GM23248 (cell line): ENCODE data around the gene CNST. TPM values are rescaled to one million over a fixed set of nuclear protein-coding genes. Genes with fewer than 3 reads are reported as not detected.

Source experiments
- DNase-seq: peaks from one replicate; pipeline ENCODE4 v3.0.0-alpha.2; 2015
- H2AFZ ChIP-seq: fragments of 200-600 bp; sonication (generic); 2 replicates; pipeline ENCODE4 v1.6.1; 2016; ENCODE audit warnings: antibody characterized with exemption
- H3F3A ChIP-seq: fragments of 200-600 bp; sonication (generic); 2 replicates; pipeline ENCODE4 v1.6.1; 2016; ENCODE audit warnings: mild to moderate bottlenecking, antibody characterized with exemption, mixed run types; ENCODE audit not compliant: insufficient read depth
- H3K27ac ChIP-seq: fragments of 200-600 bp; sonication (generic); 2 replicates; pipeline ENCODE4 v1.5.1; 2016; ENCODE audit warnings: mild to moderate bottlenecking
- H3K27me3 ChIP-seq: fragments of 200-600 bp; sonication (generic); replicated peaks from 2 replicates; pipeline ENCODE4 v1.6.1; 2016; ENCODE audit warnings: mild to moderate bottlenecking; ENCODE audit not compliant: insufficient read depth
- H3K36me3 ChIP-seq: fragments of 200-600 bp; sonication (generic); 2 replicates; pipeline ENCODE4 v1.6.1; 2016; ENCODE audit warnings: low read depth, mild to moderate bottlenecking
- H3K4me1 ChIP-seq: fragments of 200-600 bp; sonication (generic); 2 replicates; pipeline ENCODE4 v1.6.1; 2016; ENCODE audit warnings: mild to moderate bottlenecking; ENCODE audit not compliant: insufficient read depth
- H3K4me2 ChIP-seq: fragments of 200-600 bp; sonication (generic); one replicate; pipeline ENCODE4 v1.6.1; 2016; ENCODE audit warnings: mild to moderate bottlenecking; ENCODE audit not compliant: unreplicated experiment
- H3K4me3 ChIP-seq: fragments of 200-600 bp; sonication (generic); 2 replicates; pipeline ENCODE4 v1.5.1; 2016; ENCODE audit warnings: mild to moderate bottlenecking
- H3K79me2 ChIP-seq: fragments of 200-600 bp; sonication (generic); 2 replicates; pipeline ENCODE4 v1.6.1; 2016; ENCODE audit warnings: mild to moderate bottlenecking; ENCODE audit not compliant: insufficient read depth
- H3K9ac ChIP-seq: fragments of 200-600 bp; sonication (generic); 2 replicates; pipeline ENCODE4 v1.6.1; 2016; ENCODE audit warnings: mild to moderate bottlenecking
- H3K9me2 ChIP-seq: fragments of 200-600 bp; sonication (generic); 2 replicates; pipeline ENCODE4 v1.6.1; 2016; ENCODE audit warnings: mixed run types, mild to moderate bottlenecking, moderate library complexity; ENCODE audit not compliant: insufficient read depth
- H3K9me3 ChIP-seq: fragments of 200-600 bp; sonication (generic); one replicate; pipeline ENCODE4 v1.6.1; 2017; ENCODE audit warnings: low read depth
- H4K20me1 ChIP-seq: fragments of 200-600 bp; sonication (generic); 2 replicates; pipeline ENCODE4 v1.6.0; 2016; ENCODE audit not compliant: insufficient read depth
- EZH2 ChIP-seq: fragments of 200-600 bp; sonication (generic); IDR thresholded peaks from 2 replicates; pipeline ENCODE4 v1.6.1; 2018; ENCODE audit warnings: antibody characterized with exemption, mild to moderate bottlenecking; ENCODE audit not compliant: insufficient read depth, poor library complexity, severe bottlenecking
- EZH2phosphoT487 ChIP-seq: fragments of 200-600 bp; sonication (generic); IDR thresholded peaks from 2 replicates; pipeline ENCODE4 v1.6.1; 2018; ENCODE audit warnings: antibody characterized with exemption, moderate library complexity, mild to moderate bottlenecking, low read depth; ENCODE audit not compliant: insufficient read depth
- WGBS, 2 experiments: methylation state at CpG; one replicate each; pipeline ENCODE4 v1.1.6; 2015 to 2017; ENCODE audit warnings: low lambda C conversion rate in 2 of 2, low coverage in 1 of 2; ENCODE audit errors: missing lambda C conversion rate in 2 of 2; 5-methylcytosine and 5-hydroxymethylcytosine counted together
- in situ Hi-C: fragments of 300-500 bp; cut with MboI; formaldehyde crosslinking; loops from 2 replicates; pipeline ENCODE4 v1.15.0; 2020
- polyA plus RNA-seq: library from polyadenylated mRNA; unstranded; fragments of >200 nt; fragmentation: Nextera tagmentation; extraction: Ambion mirVana; gene quantifications from 2 replicates; pipeline ENCODE4 v1.2.1, GENCODE V29; 2016
- total RNA-seq: library from RNA; depleted of rRNA; stranded (reverse); fragments of >200 nt; shearing (Covaris generic); gene quantifications from 2 replicates; pipeline ENCODE4 v1.2.3, GENCODE V29; 2014

The CNST gene
- total and polyA plus RNA-seq, 2 experiments from 2014 or later = 33.5 to 41.7 TPM

DNA sequence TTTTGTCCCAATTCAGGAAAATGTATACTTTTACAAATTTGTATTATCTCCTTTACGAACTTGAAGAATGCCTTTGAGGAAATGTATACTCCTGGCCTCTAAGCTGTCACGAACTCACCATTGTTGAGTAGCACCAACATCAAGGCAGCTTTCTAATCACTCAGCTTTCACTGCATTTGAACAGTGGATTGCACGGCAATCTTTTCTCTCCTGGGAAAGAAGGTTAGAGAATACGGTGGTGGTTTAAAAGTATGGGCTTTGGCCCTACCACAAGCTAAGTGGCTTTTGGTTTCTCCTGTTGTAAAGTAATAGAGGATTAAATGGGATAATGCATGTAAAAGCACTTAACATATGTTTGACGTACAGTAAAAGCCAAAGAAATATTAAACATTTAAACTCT is 57.8 kb downstream of the CNST start:
- DNase-seq = no peak
- no peaks in the 10 kb centered on the region for H3K9me2 ChIP-seq
- H2AFZ ChIP-seq = no peak overlapping the region
- WGBS, 2 experiments = 88% methylated on average over 5 of the region's 5 CpGs
- H4K20me1 ChIP-seq = no peaks in the 10 kb centered on the region
- peaks cover 84% of the 10 kb centered on the region for H3K79me2 ChIP-seq
- no peaks in the 10 kb centered on the region for H3K9me3 ChIP-seq
- no peaks in the 10 kb centered on the region for H3K27me3 ChIP-seq
- 0 out of 2 replicates have a peak, but pooled peaks cover 2% of the 10 kb centered on the region for H3F3A ChIP-seq
- H3K4me1 ChIP-seq = no peaks in the 10 kb centered on the region
- TF ChIP-seq EZH2 = no peak
- no peak for TF ChIP-seq EZH2phosphoT487
- no peak overlapping the region for H3K27ac ChIP-seq
- H3K4me2 ChIP-seq = no peak overlapping the region
- no peak overlapping the region for H3K9ac ChIP-seq
- no peak overlapping the region for H3K4me3 ChIP-seq
- in situ Hi-C loops = no loop called here
- H3K36me3 ChIP-seq = peaks cover 19% of the 10 kb centered on the region; the same call in 1 of the 2 replicates

DNA sequence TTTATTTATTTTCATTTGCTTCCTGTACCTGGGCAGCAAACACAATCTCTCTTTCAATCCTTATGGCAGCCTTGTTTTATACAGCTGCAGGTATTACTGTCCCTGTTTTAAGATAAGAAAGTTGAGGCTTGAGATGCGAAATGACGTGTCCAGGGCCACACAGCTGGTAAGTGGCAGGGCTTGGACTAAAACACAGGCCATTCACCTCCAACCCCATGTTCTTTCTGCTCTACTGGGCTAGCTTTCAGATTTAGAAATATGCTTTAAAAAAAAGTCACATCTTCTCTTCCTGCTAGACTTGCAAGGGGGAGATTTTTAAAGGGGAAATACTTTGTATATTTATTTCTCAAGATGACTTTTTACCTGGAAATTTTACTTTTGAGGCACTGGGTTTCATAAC is 62.8 kb downstream of the CNST start:
- WGBS, 2 experiments = 97 to 100% methylated on average over 2 of the region's 2 CpGs
- no peaks in the 10 kb centered on the region for H4K20me1 ChIP-seq
- H3K79me2 ChIP-seq = peaks cover 63% of the 10 kb centered on the region
- no peak overlapping the region for H3K27ac ChIP-seq
- DNase-seq = no peak
- no peak overlapping the region for H3K4me3 ChIP-seq
- H3K36me3 ChIP-seq = peaks cover 20% of the 10 kb centered on the region; the same call in 1 of the 2 replicates
- no peaks in the 10 kb centered on the region for H3K27me3 ChIP-seq
- H3F3A ChIP-seq = peaks cover 49% of the 10 kb centered on the region
- in situ Hi-C loops = no loop called here
- H3K4me1 ChIP-seq = peaks cover 42% of the 10 kb centered on the region
- H3K9me2 ChIP-seq = no peaks in the 10 kb centered on the region
- H2AFZ ChIP-seq = no peak overlapping the region
- no peak overlapping the region for H3K4me2 ChIP-seq
- no peaks in the 10 kb centered on the region for H3K9me3 ChIP-seq
- TF ChIP-seq EZH2 (no peak), EZH2phosphoT487 (no peak)
- no peak overlapping the region for H3K9ac ChIP-seq

DNA sequence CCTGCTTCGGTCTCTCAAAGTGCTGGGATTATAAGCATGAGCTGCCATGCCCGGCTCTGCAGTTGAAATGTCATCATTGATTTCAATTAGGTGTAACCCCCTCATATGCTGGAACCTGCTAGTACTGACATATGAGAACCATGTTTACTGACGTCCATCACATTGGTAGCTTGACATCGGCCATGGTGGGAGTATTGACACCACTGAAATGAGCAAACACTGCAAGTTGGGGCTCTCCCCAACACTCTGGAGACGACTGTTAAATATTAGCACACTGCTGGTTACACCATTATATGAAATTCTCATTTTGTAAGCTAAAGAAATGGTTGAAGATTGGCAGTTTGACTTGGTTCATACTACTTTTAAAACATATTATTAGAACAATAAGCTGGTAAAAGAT is 63.7 kb downstream of the CNST start:
- 98 to 99% methylated on average over 5 of the region's 5 CpGs for WGBS, 2 experiments
- peak overlapping the region; percentile 82 for H3K27ac ChIP-seq
- no peak overlapping the region for H3K4me3 ChIP-seq
- H3F3A ChIP-seq = peaks cover 55% of the 10 kb centered on the region
- H3K9me2 ChIP-seq = no peaks in the 10 kb centered on the region
- no peaks in the 10 kb centered on the region for H3K27me3 ChIP-seq
- no peak overlapping the region for H2AFZ ChIP-seq
- H3K36me3 ChIP-seq = peaks cover 22% of the 10 kb centered on the region; the same call in 1 of the 2 replicates
- H3K4me2 ChIP-seq = no peak overlapping the region
- TF ChIP-seq EZH2phosphoT487 (no peak), EZH2 (no peak)
- H3K9me3 ChIP-seq = no peaks in the 10 kb centered on the region
- H3K79me2 ChIP-seq = peaks cover 64% of the 10 kb centered on the region
- H4K20me1 ChIP-seq = no peaks in the 10 kb centered on the region
- no peak overlapping the region for H3K9ac ChIP-seq
- in situ Hi-C loops = no loop called here
- H3K4me1 ChIP-seq = peaks cover 45% of the 10 kb centered on the region
- no peak for DNase-seq

DNA sequence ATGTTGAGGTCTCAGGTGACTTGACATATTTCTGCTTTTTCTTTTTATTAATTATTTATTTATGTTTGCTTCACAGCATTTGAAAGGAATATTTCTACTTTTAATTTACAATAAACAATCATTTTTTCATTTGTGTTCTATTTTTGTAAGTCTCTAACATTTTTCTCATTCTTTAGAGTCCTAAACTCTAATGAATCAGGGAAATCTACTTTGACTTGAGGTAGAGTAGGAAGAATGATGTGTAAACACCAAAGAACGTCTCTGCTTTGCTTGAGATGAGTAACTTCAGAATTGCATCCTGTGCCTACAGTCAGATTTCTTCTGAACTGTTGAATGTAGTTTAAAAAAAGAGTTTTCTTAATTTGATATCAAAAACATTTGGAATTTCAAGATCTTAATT is 65.2 kb downstream of the CNST start:
- Histone ChIP-seq H3K27me3 (no peaks in the 10 kb centered on the region), H3K4me2 (peak overlapping the region; percentile 70), H3K4me3 (peak overlapping the region; percentile 26), H3K79me2 (peaks cover 53% of the 10 kb centered on the region), H3K9ac (peak overlapping the region; percentile 64), H3K9me3 (no peaks in the 10 kb centered on the region), H4K20me1 (no peaks in the 10 kb centered on the region), H3K4me1 (peaks cover 45% of the 10 kb centered on the region), H3F3A (peaks cover 55% of the 10 kb centered on the region), H3K9me2 (no peaks in the 10 kb centered on the region), H2AFZ (no peak overlapping the region), H3K27ac (peak overlapping the region; percentile 82), H3K36me3 (peaks cover 22% of the 10 kb centered on the region; the same call in 1 of the 2 replicates)
- peak; percentile 85 for DNase-seq
- 0 to 2% methylated on average over 1 of the region's 1 CpG for WGBS, 2 experiments
- TF ChIP-seq EZH2phosphoT487 = no peak
- in situ Hi-C loops = no loop called here
